Activated gamma-delta T cell treated with Interleukin-2 at 50 U/mL for 16 hours (primary cell): ENCODE measurements around the gene PTGS1.

Experiments
- DNase-seq: peaks from one replicate; pipeline ENCODE4 v3.0.0-alpha.2; 2020

Gene PTGS1

GRCh38 chr9:122376796-122377195 lies 6.0 kb downstream of the PTGS1 start:
- no peak for DNase-seq

- DNase-seq: no peak
Observed at GRCh38 chr9:122377241-122378164, 6.7 kb downstream of the PTGS1 start.

- no peak for DNase-seq
Observed at GRCh38 chr9:122378236-122378635, 7.4 kb downstream of the PTGS1 start.

GRCh38 chr9:122379340-122379739 lies 8.5 kb downstream of the PTGS1 start:
- DNase-seq: no peak

GRCh38 chr9:122380293-122380692 lies 9.5 kb downstream of the PTGS1 start:
- DNase-seq: no peak

GRCh38 chr9:122381206-122381950 lies 10.6 kb downstream of the PTGS1 start:
- DNase-seq: no peak

GRCh38 chr9:122382901-122383850 lies 12.4 kb downstream of the PTGS1 start:
- no peak for DNase-seq

- DNase-seq: no peak
Observed at GRCh38 chr9:122383992-122384461, 13.2 kb downstream of the PTGS1 start.

GRCh38 chr9:122386311-122386872 lies 15.6 kb downstream of the PTGS1 start:
- no peak for DNase-seq

GRCh38 chr9:122387536-122387935 lies 16.7 kb downstream of the PTGS1 start:
- DNase-seq: no peak

- no peak for DNase-seq
Observed at GRCh38 chr9:122389195-122389594, 18.4 kb downstream of the PTGS1 start.

- no peak for DNase-seq
Observed at GRCh38 chr9:122389799-122390481, 19.1 kb downstream of the PTGS1 start.

- DNase-seq: no peak
Observed at GRCh38 chr9:122392284-122392683, 21.5 kb downstream of the PTGS1 start.

- DNase-seq: no peak
Observed at GRCh38 chr9:122392714-122393113, 21.9 kb downstream of the PTGS1 start.

GRCh38 chr9:122393284-122393983 lies 22.6 kb downstream of the PTGS1 start:
- no peak for DNase-seq

- DNase-seq: no peak
Observed at GRCh38 chr9:122394265-122395125, 23.7 kb downstream of the PTGS1 start.

- DNase-seq: no peak
Observed at GRCh38 chr9:122396614-122397148, 25.9 kb downstream of the PTGS1 start.

- no peak for DNase-seq
Observed at GRCh38 chr9:122397749-122398148, 26.9 kb downstream of the PTGS1 start.

GRCh38 chr9:122398371-122398924 lies 27.6 kb downstream of the PTGS1 start:
- no peak for DNase-seq
